Activated T-cell treated with anti-CD3 and anti-CD28 coated beads, Interleukin-2, amount 50 U/mL, for 1 hour (primary cell): ENCODE results near the gene CIITA.
"Not testable (repeated sequence)": the region's sequence is repeated elsewhere in the genome, so short reads cannot be mapped to it uniquely, and the experiment has no call there.

Source experiments
- DNase-seq: peaks from one replicate; pipeline ENCODE4 v3.0.0-alpha.2; 2020

Gene CIITA

DNA sequence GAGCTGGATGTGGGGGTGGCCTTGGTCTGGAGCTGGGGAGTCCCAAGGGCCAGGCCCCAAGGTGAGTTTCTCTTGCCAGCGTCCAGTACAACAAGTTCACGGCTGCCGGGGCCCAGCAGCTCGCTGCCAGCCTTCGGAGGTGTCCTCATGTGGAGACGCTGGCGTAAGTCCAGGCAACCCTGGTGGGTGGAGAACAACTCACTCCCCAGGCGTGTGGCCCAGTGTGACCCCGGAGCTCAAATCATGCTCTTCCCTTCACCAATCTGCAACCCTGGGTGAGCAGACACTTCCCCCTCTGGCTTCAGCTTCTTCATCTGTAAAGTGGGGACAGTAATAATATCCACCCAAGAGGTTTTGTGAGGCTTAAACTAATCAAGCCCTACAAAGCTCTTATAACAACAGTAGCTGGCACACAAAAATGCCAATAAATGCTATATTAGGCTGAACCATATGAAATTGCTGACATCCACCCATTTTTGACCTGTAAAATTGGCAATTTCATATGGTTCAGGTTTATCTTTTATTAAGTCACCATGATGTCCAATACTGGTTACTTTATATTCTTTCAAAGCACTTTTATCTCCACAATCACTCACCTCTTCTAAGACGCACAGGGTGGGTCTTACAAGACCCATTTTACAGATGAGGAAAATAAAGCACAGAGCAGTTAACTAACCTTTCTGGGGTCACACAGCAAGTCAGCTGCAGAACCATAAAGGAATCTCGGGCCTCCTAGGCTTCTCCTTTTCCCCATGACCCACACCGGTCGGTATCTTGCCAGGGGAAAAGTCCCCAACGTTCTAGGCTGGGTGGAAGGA, 45.5 kb downstream of the CIITA start:
- no peak for DNase-seq

DNA sequence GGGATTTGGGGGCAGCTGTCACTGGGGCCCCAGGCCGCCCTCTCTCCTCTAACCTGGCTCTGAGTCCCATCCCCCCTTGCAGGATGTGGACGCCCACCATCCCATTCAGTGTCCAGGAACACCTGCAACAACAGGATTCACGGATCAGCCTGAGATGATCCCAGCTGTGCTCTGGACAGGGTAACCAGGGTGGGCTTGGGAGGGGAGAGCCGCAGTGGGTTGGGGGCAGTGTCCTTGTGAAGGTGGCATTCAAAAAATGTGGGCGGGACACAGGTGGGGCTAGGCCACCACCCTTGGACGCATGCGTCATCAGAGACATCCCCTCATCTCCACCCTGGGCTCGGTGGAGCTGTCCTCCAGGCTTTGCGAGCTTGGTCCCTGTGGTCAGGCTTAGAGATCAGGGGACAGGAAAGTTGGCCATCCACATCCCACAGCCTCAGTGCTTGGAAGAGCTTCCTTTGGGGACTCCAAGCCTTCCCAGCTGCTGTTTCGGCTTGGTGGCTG, 46.2 kb downstream of the CIITA start:
- no peak for DNase-seq

DNA sequence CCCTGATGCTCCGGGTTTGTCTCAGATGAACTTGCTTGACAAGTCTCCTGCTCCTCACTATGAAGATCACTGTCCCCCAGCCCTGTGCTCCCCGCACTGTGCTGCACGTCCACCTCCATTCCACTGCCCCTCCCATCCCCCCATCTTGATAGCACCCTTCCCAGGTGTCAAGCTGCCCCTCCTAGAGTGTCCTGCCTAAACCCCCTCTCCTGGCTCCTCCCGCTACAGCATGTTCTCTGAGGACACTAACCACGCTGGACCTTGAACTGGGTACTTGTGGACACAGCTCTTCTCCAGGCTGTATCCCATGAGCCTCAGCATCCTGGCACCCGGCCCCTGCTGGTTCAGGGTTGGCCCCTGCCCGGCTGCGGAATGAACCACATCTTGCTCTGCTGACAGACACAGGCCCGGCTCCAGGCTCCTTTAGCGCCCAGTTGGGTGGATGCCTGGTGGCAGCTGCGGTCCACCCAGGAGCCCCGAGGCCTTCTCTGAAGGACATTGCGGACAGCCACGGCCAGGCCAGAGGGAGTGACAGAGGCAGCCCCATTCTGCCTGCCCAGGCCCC, 46.7 kb downstream of the CIITA start:
- DNase-seq, result no peak

DNA sequence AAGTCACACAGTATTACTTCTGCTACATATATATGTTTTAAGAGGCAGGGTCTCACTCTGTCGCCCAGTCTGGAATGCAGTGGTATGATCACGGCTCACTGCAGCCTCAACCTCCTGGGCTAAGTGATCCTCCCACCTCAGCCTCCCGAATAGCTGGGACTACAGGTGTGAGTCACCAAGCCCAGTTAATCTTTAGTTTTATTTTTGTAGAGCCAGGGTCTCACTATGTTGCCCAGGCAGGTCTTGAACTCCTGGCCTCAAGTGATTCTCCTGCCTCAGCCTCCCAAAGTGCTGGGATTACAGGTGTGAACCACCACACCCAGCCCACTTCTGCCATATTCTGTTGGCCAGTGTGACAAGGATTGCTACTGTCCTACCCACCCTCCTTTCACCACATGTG, 48.3 kb downstream of the CIITA start:
- not testable (repeated sequence) for DNase-seq

DNA sequence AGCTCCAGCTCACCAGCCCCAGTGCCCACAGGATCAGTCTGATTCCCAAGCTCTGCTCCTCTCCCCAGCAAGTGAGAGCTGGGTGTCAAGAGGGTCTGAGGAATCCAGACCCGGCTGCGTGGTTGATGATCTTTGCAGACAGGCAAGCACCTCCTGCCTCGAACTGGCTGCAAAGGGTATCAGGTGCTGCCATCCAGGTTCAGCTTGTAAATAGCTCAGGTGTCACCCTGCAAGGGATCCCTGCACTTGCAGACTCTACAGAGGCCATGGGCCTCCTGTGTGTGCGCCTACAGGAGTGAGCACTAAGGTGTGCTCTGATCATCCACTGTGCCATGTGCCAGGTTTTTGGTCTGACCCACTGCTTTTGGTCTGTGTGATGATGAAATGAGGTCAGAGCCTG, 49.1 kb downstream of the CIITA start:
- DNase-seq, result no peak

DNA sequence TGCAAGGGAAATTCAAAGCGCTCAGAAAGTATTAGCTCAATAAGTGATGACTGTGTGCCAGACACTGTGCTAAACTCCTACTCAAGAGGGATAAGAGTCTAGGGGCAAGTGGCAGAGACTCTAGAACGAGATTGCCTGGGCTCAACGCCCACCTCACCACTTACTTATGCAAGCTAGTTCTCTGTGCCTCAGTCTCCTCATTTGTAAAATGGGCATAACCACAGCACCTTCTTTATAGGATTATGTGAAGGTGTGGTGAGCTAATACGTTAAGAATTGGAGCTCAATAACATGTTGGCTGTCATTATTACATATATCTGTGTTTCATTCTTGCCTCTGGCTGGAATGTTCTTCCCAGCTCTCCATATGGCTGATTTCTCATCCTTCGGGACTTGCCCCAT, 49.9 kb downstream of the CIITA start:
- no peak for DNase-seq

DNA sequence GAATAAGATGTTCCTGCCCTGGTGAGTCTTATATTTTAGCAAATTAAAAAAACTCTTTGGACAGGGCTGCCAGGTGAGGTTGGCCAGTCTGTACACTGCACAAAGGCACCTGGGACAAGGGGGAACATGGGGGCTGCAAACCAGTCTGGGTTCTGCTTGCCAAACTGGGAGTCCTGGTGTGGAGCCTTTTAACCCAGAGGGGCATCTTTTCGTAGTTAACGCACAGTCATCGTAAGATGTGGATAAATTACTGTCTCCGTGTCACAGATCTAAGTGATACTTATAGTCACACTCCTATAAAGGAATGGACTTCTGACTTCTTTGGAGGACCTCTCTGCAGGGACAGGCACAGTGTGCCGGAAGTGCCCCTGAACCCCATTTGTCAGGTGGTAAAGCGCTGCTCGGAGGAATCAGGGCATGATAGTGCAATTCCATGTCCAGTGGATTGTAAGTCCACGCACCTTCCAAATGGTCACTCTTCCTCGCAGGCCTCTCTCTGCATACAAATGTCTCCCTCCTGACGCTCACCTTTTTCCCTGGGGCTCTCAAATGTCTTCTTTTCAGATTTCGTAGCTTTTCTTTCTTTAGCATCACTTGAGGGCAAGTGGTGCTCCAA, 50.6 kb downstream of the CIITA start:
- no peak for DNase-seq

DNA sequence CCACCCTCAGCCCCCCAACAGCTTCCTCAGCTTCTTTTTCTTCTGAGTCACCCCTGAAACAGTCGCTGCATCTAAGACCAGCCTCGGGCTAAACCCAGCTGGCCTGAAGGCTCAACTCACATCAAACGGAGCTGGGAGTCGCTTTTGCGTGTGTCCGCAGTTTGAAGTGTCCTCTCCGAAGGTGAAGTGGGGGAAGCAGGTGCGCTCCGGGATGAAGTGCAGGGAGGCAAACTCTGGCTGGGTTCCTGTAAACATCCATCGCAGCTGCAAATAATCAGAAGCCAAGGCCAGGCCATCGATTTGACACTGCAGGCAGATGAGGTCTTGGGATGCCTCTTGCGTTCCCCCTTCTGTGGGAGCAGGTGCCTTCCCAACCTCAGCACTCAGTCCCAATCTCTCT, 52.1 kb downstream of the CIITA start:
- DNase-seq, result not testable (repeated sequence)

DNA sequence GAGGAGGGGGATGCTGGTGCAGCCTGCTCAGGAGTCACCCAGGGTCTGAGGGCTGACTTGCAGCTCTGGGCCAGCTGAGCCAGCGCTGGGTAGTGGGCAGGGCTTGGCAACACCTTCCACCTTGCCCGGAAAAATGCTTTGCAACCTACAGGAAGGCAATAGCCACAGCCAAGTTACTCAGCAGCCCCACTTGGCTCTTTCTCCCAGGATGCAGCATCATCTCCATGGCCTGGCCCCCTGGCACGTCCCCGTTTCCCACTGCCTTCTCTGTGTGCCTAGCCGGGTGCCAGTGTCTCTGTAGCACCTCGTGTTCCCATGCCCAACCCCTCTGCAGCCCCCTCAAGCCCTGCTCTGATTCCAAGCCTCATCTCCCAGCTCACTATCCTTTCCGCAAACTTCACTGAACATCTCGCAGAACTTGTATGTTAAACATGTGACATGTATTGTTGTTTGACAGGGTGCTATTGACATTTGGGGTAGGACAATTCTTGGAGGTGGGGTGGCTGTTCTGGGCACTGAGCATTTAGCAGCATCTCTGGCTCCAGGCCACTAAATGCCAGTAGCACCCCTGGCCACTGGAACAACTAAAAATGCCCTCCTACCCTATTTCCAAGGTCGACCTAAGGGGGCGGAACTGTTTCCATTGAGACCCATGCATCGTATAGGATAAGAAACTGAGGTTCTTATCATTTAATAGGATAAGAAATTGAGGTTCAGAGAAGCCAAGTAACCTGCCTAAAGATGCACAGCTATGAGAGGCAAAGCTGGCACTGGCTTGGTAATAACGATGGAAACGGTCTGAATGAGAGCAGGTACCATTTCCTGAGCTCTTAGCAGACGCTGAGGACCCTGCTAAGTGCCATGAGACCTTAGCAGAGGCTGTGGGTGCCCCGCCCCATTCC, 53.1 kb downstream of the CIITA start:
- no peak for DNase-seq

DNA sequence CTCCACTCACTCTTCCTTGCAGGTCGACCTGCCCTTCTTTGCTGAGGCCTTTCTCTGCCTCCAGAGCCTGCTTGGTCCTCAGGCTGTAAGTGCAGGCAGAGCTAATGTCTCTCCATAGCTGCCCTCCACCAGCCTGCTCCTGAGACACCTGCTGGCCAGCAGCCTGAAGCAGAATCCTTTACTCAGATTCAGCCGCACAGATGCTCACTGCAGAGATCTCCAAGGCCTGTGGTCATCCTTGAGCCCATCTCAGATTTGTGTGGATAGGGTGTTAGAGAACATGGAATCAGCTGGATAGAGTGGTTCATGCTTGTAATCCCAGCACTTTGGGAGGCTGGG, 53.7 kb downstream of the CIITA start:
- no peak for DNase-seq

DNA sequence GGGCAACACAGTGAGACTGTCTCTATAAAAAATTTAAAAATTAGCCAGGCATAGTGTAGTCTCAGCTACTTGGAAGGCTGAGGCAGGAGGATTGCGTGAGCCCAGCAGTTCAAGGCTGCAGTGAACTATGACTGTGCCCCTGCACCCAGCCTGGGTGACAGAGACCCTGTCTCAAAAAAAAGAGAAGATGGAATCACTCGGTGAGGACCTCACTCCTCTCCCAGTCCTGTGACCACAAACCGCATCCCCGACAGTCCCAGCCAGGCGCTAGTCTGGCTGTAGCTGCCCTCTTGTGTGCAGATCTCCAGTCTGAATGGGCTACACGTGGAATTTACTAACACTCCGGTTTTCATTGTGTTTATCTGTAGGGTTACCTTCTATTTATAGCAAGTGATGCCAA, 54.1 kb downstream of the CIITA start:
- DNase-seq, result no peak

DNA sequence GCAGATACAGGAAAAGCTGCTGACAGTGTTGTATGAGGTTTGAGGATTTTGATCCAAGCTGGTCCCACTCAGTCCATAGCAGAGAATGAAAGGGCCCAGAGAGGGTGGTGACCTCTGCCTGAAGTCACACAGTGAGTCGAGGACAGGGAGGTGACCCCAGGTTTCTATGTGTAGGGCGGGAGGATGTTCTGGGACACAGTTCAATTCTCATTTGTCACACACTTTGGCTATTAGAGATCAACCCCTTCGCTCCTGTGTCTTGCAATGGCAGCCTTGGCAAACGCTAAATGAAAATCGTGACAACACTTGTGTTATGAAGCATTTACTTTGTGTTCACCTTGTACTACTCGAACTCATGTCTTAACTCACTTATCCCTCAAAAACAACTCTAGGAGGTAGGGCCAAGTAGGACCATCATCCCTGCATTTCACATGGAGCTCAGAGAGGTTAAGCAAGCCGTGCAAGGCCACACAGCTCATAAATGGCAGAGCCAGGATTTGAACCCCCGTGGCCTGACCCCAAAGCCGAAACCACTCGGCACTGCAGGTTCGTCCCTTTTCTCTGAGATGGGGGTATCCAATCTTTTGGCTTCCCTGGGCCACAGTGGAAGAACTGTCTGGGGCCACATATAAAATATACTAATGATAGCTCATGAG, 55.1 kb downstream of the CIITA start:
- DNase-seq, result no peak

DNA sequence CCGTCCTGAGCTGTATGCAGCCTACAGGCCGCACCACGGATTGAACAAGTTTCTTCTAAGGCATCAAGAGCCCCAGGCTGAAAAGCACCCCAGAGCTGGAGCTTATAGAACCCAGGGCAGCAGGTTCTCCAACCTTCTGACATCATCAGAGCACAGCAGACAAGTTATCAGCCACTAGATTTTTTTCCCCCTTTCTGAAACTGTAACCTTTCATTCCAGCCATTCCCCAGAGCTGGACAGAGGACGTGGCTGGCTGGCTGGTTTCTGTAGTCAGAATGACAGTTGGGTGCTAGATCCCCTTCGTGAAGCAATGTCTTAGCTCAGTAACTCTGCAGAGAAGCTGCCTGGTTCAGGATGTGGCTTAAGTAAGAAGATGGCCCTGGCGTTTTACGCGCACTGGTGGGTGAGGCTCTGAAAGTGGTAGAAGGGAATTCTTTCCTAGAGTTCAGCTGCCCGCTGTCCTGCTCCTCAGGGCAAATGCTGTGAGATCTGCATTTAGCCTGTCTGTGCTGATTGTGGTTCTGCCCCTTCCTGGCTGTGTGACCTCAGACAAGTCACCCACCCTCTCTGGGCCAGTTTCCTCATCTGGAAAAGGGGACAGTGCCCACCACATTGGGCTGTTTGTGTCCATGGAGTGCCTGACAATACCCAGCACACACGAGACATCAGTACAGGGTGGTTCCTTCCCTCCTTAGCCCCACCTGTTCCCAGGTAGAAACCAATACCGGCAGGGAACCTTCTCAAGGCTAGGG, 56.1 kb downstream of the CIITA start:
- DNase-seq, result no peak

DNA sequence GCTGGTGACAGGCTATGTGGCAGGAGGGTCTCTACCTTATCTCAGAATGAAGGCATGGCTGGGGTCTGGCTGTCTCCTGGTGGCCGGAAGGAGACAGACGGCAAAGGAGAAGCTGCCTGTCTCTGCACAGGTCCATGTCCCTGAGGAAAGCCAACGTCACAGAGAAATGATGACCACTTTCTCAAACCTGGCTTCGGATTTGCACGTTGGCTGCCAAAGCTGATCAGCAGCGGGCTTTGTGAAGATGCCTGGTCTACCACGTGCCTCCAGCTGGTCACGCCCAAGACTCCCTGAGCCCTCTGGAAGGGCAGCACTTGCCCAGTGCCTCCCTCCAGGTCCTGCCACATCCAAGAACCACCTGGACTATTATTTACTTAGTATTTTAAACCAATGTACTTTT, 56.9 kb downstream of the CIITA start:
- no peak for DNase-seq

DNA sequence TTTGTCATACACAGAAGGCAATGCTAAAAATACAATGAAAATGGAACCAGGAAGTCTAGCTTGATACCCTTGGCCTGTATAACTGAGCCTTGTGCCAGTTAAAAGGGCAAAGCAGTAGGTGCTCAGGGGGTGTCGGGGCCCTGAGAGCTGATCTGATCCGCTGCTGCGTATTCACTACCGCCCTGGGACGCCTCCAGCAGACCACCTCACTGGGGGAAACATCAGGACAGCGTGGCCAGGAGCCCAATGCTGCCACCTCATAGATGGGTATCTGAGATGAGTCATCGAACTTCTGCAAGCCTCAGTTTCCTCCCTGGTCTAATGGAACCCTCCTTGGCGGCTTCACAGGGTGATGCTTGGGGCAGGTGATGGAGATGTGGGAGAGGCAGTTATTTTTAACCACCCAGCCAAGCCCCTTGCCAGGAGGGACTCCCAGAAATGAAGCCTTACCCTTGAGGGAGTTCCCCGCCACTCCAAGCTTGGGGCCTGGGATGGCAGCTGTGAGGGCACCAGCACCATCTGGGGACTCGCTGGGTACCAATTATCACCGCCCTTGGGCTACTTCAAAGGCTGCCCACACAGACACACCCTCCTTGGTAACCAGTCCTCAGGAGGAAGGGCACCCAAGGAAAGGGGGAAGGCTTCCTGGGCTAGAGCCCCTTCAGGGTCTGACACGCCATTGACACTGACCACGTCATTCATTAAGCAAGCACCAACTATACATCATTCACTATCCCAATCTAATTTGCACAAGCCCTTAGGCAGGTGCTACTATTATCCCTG, 57.5 kb downstream of the CIITA start:
- DNase-seq, result no peak

DNA sequence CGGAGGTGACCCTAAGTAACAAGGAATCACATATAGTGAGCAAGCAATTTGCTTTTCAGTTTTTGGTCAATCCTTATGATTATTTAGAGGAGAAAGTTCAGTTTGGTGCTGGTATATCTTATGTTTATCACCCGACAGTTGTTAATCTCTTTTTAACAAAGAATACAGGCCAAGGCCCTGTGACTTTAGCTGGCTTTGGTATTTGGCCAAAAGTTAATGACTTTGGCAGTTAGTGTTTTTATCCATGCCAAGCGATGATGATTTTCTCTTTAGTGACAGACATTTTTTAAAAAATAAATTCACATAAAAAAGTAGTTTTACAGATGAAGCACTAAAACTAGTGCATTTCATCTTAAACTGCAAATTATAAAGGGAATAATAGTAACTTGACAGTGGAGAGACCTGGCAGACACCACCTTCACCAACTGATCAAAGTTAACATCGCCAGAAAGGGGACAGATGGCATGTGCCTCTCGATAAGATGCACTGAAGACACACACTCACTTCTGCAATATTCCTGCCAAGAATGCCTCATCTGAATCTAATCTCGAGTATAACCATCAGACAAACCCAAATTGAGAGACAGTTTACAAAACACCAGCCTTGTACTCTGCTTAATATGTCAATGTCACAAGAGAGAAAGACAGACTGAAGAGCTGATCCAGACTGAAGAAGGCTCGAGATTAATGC, 58.4 kb downstream of the CIITA start:
- DNase-seq, result no peak

DNA sequence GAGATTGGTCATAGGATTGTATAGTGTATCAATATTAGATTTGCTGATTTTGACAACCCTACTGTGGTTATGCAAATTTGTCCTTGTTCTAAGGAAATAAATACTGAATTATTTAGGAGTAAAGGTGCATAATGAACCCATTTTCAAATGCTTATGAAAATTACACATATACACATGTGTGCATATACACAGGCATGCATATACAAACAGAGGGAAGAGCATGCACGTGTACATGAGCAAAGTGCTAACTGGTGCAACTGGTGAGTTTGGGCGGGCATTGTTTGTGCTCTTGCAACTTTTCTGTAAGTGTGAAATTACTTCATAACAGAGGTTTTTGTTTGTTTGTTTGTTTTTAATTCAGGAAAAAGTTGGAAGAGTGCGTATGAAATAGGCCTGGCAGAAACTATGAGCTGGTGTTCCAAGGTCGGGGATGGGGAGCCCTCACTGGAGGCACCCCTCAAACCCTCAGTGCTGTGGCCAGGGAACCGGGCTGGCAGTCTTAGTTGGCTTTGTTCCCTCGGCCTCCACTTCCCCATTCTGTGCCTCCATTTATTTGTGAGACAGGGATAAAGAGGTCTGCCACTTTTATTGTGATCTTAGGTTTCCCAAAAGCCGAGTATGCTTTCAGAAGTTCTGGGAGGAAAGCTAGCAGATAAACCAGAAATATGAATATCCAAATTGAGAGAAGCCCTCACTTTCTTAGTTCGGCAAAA, 59.4 kb downstream of the CIITA start:
- no peak for DNase-seq

DNA sequence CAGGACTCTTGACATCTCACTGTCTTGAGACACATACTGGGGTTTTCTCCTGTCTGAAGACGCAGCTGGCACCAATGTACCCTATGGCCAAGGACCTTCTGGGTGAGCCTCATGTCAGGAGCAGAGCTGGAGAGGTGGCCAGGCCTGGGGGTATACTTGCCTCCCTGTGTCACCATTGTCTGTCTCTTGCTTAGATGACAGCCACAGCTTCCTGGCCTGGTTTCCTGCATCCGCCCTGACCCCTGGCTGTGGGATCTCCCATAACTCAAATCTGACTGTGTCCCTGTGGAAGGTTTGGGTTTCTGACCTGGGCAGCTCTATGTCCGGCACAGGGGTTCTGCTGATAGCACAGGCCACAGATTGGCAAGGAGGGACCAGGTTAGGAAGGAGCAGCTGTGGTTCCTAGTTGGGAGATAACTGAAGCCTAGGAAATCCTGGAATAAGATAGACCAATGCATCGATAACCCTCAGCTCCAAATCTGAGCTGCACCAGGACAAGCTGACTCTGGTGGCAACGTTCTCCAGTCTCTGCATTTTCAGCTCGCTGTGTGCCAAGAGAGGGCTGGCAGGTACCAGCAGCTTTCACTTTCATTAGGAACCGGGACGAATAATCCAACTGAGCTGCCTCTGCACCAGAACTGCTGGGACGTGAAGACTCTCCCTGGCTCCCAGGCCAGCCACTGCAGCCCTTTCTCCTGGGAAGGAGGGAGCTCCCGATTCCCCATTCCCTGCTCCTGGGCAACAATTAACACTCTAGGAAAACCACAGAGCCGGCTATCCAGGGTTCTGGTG, 60.3 kb downstream of the CIITA start:
- DNase-seq, result no peak

DNA sequence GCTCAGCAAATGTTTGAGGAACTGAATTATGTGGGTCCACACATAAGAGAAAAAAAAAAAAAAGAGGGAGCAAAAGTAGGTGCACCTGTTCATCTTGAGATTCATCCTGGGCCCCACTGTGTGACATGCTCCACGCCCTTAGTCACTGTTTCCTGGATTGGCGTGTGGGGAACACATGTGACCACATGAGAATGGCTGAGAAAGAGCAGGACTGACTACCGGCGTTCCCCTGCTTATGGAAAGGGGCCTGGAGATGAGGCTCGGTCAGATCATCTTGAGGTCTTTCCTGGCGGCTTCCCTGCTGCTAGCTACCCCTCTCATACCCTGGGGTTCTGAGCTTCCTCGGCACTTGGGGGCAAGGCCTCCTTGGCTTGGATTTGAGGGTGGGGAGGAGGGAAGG, 61.3 kb downstream of the CIITA start:
- DNase-seq, result no peak
